Measurements from ENCODE around the gene XRCC5. TPM values are rescaled to one million over a fixed set of nuclear protein-coding genes. Genes with fewer than 3 reads are reported as not detected.

XRCC5 gene
- polyA plus RNA-seq, 1 donor (not counting 4 experiments of a cell fraction or from before 2014, with no cell fraction given) = 521 TPM

DNA sequence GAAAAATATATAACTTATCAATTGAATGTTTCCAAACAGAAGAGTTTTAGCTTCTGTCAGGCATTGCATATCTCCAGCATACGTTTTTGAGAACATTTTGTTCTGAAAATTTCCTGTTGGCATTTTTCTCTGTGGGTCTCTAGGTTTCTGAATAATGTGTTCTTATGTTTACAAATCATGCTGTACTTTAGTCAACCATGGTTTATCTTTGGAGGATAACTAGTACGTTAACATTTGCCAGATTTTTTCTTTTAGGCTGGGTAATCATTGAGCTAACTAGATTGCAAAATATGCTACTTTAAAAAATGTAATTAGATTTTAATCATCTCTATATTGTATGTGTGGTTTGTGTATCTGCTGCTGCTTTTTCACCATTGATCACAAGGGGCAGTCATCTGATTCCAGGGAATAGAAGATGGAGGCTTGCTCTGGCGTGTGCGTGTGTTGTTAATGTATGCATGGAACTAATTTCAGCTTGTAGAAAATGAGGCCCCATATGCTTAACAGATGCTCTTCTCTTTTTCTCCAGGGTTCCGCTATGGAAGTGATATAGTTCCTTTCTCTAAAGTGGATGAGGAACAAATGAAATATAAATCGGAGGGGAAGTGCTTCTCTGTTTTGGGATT lies 21.3 kb downstream of the XRCC5 start:
- Histone ChIP-seq H3K4me2 (ENCODE audit: control insufficient read depth, extremely low read depth, insufficient read depth, low read depth, low read length) (no peak overlapping the region), H3K4me3 (ENCODE audit: control insufficient read depth in 2 of 3, extremely low read depth in 1 of 3, insufficient read depth in 2 of 3, low read depth in 1 of 3, low read length in 3 of 3) (no peak overlapping the region), H3K9ac (ENCODE audit: control insufficient read depth, extremely low read depth, insufficient read depth, low read length) (no peak overlapping the region), H2AFZ (ENCODE audit: control insufficient read depth, low read length) (no peak overlapping the region), H3K9me3 (ENCODE audit: control insufficient read depth, low read depth, low read length) (no peaks in the 10 kb centered on the region), H4K20me1 (ENCODE audit: control insufficient read depth, extremely low read depth, insufficient read depth, low read length) (peaks cover 3% of the 10 kb centered on the region), H3K4me1 (ENCODE audit: control insufficient read depth, extremely low read depth, insufficient read depth, low read length) (no peaks in the 10 kb centered on the region), H3K27ac (ENCODE audit: control insufficient read depth, insufficient read depth, low read length) (no peak overlapping the region), H3K36me3 (ENCODE audit: control insufficient read depth in 2 of 2, extremely low read depth in 1 of 2, insufficient read depth in 2 of 2, low read length in 2 of 2) (peaks cover 32% of the 10 kb centered on the region in 2 experiments), H3K9me1 (ENCODE audit: control insufficient read depth, extremely low read depth, insufficient read depth, low read length) (no peaks in the 10 kb centered on the region), H3K27me3 (ENCODE audit: control insufficient read depth, extremely low read depth, insufficient read depth, low read length) (no peaks in the 10 kb centered on the region), H3K79me2 (ENCODE audit: control insufficient read depth, insufficient read depth, low read length) (peaks cover 25% of the 10 kb centered on the region)
- TF ChIP-seq, protein P1, sequence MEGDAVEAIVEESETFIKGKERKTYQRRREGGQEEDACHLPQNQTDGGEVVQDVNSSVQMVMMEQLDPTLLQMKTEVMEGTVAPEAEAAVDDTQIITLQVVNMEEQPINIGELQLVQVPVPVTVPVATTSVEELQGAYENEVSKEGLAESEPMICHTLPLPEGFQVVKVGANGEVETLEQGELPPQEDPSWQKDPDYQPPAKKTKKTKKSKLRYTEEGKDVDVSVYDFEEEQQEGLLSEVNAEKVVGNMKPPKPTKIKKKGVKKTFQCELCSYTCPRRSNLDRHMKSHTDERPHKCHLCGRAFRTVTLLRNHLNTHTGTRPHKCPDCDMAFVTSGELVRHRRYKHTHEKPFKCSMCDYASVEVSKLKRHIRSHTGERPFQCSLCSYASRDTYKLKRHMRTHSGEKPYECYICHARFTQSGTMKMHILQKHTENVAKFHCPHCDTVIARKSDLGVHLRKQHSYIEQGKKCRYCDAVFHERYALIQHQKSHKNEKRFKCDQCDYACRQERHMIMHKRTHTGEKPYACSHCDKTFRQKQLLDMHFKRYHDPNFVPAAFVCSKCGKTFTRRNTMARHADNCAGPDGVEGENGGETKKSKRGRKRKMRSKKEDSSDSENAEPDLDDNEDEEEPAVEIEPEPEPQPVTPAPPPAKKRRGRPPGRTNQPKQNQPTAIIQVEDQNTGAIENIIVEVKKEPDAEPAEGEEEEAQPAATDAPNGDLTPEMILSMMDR (optimal IDR thresholded peaks at IDR 0.05 in 1 of 3, IDR thresholded peaks at IDR 0.05 in 1 of 3, conservative IDR thresholded peaks at IDR 0.05 in 1 of 3; ENCODE audit: extremely low read depth in 1 of 3, insufficient read depth in 2 of 3, low read length in 3 of 3) = no peak
- TF ChIP-seq EZH2 (IDR thresholded peaks at IDR 0.05; ENCODE audit: low read length) = no peak
- FAIRE-seq = no peak
- dilution Hi-C loops (cut with MboI; ENCODE audit: extremely low pct_ligation_motif_present, low sequenced_read_pairs) = no loop called here
- DNase-seq (ENCODE audit: low read depth, low spot score) = no peak

DNA sequence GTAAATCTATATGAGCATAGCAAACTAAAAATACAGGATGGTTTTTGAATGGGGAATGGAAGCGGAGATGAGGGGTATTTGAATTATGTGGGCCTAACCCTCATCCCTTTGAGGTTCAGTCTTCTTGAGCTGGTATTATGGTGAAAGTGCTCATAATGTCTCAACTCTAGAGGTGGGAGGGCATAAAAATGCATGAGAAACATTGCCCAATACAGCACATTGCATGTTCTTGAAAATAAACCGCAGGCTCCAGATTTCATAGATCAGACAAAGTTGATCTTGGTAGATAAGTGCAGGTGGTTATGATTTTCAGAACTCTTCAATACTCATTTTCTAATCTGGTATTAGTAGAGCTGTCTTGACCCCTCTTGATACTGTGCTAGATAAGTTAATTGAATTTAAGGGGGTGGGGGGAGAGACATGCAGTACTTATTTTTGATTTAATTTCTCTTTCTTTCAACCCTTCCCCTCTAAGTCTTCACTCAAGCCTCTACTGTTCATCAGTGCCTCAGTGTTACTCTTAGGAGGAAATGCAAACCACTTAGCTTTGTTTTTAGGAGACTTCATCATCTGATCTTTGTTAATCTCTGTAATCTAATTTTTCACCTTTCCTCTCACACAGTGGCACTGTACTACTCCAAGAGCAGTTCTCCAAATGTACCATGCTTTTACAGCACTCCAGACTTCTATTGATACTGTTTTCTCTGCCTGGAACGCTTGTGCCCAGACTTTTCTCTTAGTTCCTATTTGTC lies 22.2 kb downstream of the XRCC5 start:
- dilution Hi-C loops (cut with MboI; ENCODE audit: extremely low pct_ligation_motif_present, low sequenced_read_pairs) = no loop called here
- H3K36me3 ChIP-seq (ENCODE audit: control insufficient read depth in 2 of 2, extremely low read depth in 1 of 2, insufficient read depth in 2 of 2, low read length in 2 of 2) = peaks cover 26 to 34% of the 10 kb centered on the region in 2 experiments

More for the DNA sequence above, 22.2 kb downstream of the XRCC5 start:
- H3K4me1 ChIP-seq (ENCODE audit: control insufficient read depth, extremely low read depth, insufficient read depth, low read length) = no peaks in the 10 kb centered on the region
- no peaks in the 10 kb centered on the region for H3K9me3 ChIP-seq (ENCODE audit: control insufficient read depth, low read depth, low read length)
- H3K79me2 ChIP-seq (ENCODE audit: control insufficient read depth, insufficient read depth, low read length) = peaks cover 25% of the 10 kb centered on the region
- no peaks in the 10 kb centered on the region for H3K9me1 ChIP-seq (ENCODE audit: control insufficient read depth, extremely low read depth, insufficient read depth, low read length)
- H2AFZ ChIP-seq (ENCODE audit: control insufficient read depth, low read length) = no peak overlapping the region
- no peak for FAIRE-seq
- no peak for DNase-seq (ENCODE audit: low read depth, low spot score)
- no peak overlapping the region for H3K4me2 ChIP-seq (ENCODE audit: control insufficient read depth, extremely low read depth, insufficient read depth, low read depth, low read length)
- no peak overlapping the region for H3K4me3 ChIP-seq (ENCODE audit: control insufficient read depth in 2 of 3, extremely low read depth in 1 of 3, insufficient read depth in 2 of 3, low read depth in 1 of 3, low read length in 3 of 3)
- no peaks in the 10 kb centered on the region for H3K27me3 ChIP-seq (ENCODE audit: control insufficient read depth, extremely low read depth, insufficient read depth, low read length)
- H4K20me1 ChIP-seq (ENCODE audit: control insufficient read depth, extremely low read depth, insufficient read depth, low read length) = peaks cover 3% of the 10 kb centered on the region
- H3K9ac ChIP-seq (ENCODE audit: control insufficient read depth, extremely low read depth, insufficient read depth, low read length) = no peak overlapping the region
- no peak overlapping the region for H3K27ac ChIP-seq (ENCODE audit: control insufficient read depth, insufficient read depth, low read length)
- TF ChIP-seq, protein P1 (optimal IDR thresholded peaks at IDR 0.05 in 1 of 3, IDR thresholded peaks at IDR 0.05 in 1 of 3, conservative IDR thresholded peaks at IDR 0.05 in 1 of 3; ENCODE audit: extremely low read depth in 1 of 3, insufficient read depth in 2 of 3, low read length in 3 of 3) = no peak
- no peak for TF ChIP-seq EZH2 (IDR thresholded peaks at IDR 0.05; ENCODE audit: low read length)
